Mesothelial cell of epicardium (in vitro differentiated cells): ENCODE results near the gene C2orf68. TPM values are rescaled to one million over a fixed set of nuclear protein-coding genes. Genes with fewer than 3 reads are reported as not detected.

Source experiments
- total RNA-seq: library from RNA; stranded (reverse); gene quantifications from 3 replicates; pipeline ENCODE4 v1.2.1, GENCODE V29; 2021

Gene C2orf68
- total RNA-seq, 1 donor from 2014 or later: 74.6 TPM

Other genes with a start within 250 kb of the C2orf68 start
- gene CAPG, start 201.7 kb downstream of the C2orf68 start, total RNA-seq: 86.3 to 92.4 TPM (median 89.2 TPM) in 3 replicates
- 0.35 to 0.79 TPM (median 0.38 TPM) in 3 replicates for gene SH2D6, start 193.4 kb downstream of the C2orf68 start, total RNA-seq
- gene MAT2A, start 72.9 kb downstream of the C2orf68 start, total RNA-seq: 263 to 274 TPM (median 271 TPM) in 3 replicates
- 57.4 to 58.2 TPM (median 57.7 TPM) in 3 replicates for gene GGCX, start 50.6 kb downstream of the C2orf68 start, total RNA-seq
- gene VAMP8, start 34.5 kb downstream of the C2orf68 start, total RNA-seq: 51.0 to 55.7 TPM (median 55.5 TPM) in 3 replicates
- 2.5 to 3.7 TPM (median 3.4 TPM) in 3 replicates for gene VAMP5, start 27.6 kb downstream of the C2orf68 start, total RNA-seq
- 76.6 to 87.4 TPM (median 82.8 TPM) in 3 replicates for gene RNF181, start 16.3 kb downstream of the C2orf68 start, total RNA-seq
- 13.5 to 15.2 TPM (median 14.4 TPM) in 3 replicates for gene TMEM150A, start 9.4 kb downstream of the C2orf68 start, total RNA-seq
- gene USP39, start 4.1 kb upstream of the C2orf68 start, total RNA-seq: 45.5 to 51.1 TPM (median 49.9 TPM) in 3 replicates
- not detected in 3 replicates for gene SFTPB, start 56.1 kb upstream of the C2orf68 start, total RNA-seq
- gene GNLY, start 82.3 kb upstream of the C2orf68 start, total RNA-seq: 0.43 TPM in 1 of 3 replicates, not detected in the others
- gene ATOH8, start 141.9 kb upstream of the C2orf68 start, total RNA-seq: 12.6 to 13.8 TPM (median 12.7 TPM) in 3 replicates